Sigmoid colon (tissue), 7 donors: ENCODE results near the gene NPHP1. TPM values are rescaled to one million over a fixed set of nuclear protein-coding genes. Genes with fewer than 3 reads are reported as not detected.

Experiments
- DNase-seq: peaks from one replicate; pipeline ENCODE4 v3.0.0-alpha.2; 2019
- H3K27ac ChIP-seq, 4 donors: fragments of 200-600 bp; sonication (generic); one replicate each; pipeline ENCODE4 v1.5.1; 2016 to 2019; ENCODE audit warnings: mild to moderate bottlenecking in 1 of 4
- H3K27me3 ChIP-seq, 3 donors: fragments of 200-600 bp; sonication (generic); one replicate each; pipeline ENCODE4 v1.5.1; 2019; ENCODE audit warnings: mild to moderate bottlenecking in 1 of 3
- H3K36me3 ChIP-seq, 4 donors: fragments of 200-600 bp; sonication (generic); one replicate each; pipeline ENCODE4 v1.5.1; 2016 to 2019
- H3K4me1 ChIP-seq, 4 donors: fragments of 200-600 bp; sonication (generic); one replicate each; pipeline ENCODE4 v1.5.1; 2017 to 2019
- H3K4me3 ChIP-seq, 4 donors: fragments of 200-600 bp; sonication (generic); one replicate each; pipeline ENCODE4 v1.5.1; 2017 to 2019; ENCODE audit warnings: mild to moderate bottlenecking in 2 of 4, moderate library complexity in 1 of 4
- H3K9me3 ChIP-seq, 4 donors: fragments of 200-600 bp in 3 of 4; sonication (generic) in 3 of 4; one replicate each; pipeline versions ENCODE4 v1.5.1 to v1.6.1; 2013 to 2019
- CTCF ChIP-seq, 4 experiments: fragments of 450-650 bp in 3 of 4; fragments of 200-600 bp in 1 of 4; IDR thresholded peaks; one replicate each; pipeline ENCODE4 v1.5.1; 2016 to 2019; ENCODE audit warnings: antibody characterized with exemption in 4 of 4, mild to moderate bottlenecking in 3 of 4, moderate library complexity in 2 of 4
- EP300 ChIP-seq, 4 donors: sonication (generic); formaldehyde crosslinking; IDR thresholded peaks; one replicate each; pipeline ENCODE4 v1.6.1; 2017; ENCODE audit warnings: antibody characterized with exemption in 4 of 4
- POLR2A ChIP-seq, 2 donors: fragments of 450-650 bp; IDR thresholded peaks; one replicate each; pipeline ENCODE4 v1.6.1; 2016; ENCODE audit warnings: antibody characterized with exemption in 2 of 2, mild to moderate bottlenecking in 2 of 2, moderate library complexity in 2 of 2
- POLR2AphosphoS5 ChIP-seq, 4 donors: sonication (generic); formaldehyde crosslinking; IDR thresholded peaks; one replicate each; pipeline ENCODE4 v1.6.1; 2017; ENCODE audit warnings: antibody characterized with exemption in 4 of 4
- WGBS, 2 donors: extraction: QIAGEN DNeasy Blood & Tissue Kit; methylation state at CpG; one replicate each; pipeline ENCODE4 v1.1.7; 2013; 5-methylcytosine and 5-hydroxymethylcytosine counted together
- intact Hi-C: fragments of 100-400 bp; cut with DNase I; formaldehyde crosslinking; loops from one replicate; pipeline ENCODE4 v1.15.1; 2023
- polyA plus RNA-seq, 3 donors: library from polyadenylated mRNA; stranded (reverse); fragments of 200-250 nt; gene quantifications; one replicate each; pipeline ENCODE4 v1.2.3, GENCODE V29; 2013
- total RNA-seq, 4 donors: library from RNA; depleted of rRNA; stranded (reverse); fragments of >200 nt; gene quantifications; one replicate each; pipeline ENCODE4 v1.1.0, GENCODE V29; 2016
- donor health status: healthy with polysubstance abuse.
- donor health status: Bipolar disorder and iron deficiency.
- donor health status: healthy.

NPHP1 gene
- total and polyA plus RNA-seq, 7 donors: 0.60 to 12.5 (median 6.1) TPM

GRCh38 chr2:110149330-110150220 lies 55.2 kb downstream of the NPHP1 start:
- H3K36me3 ChIP-seq: peaks cover 0 to under 1% (median under 1%) of the 10 kb centered on the region in 4 donors
- H3K27ac ChIP-seq: no peak overlapping the region
- WGBS, 2 donors: 78 to 79% methylated on average over 6 of the region's 6 CpGs
- H3K27me3 ChIP-seq: no peaks in the 10 kb centered on the region
- TF ChIP-seq POLR2AphosphoS5 (IDR thresholded peaks at IDR 0.05) (peak in 1 of 4 donors; percentile 20), POLR2A (IDR thresholded peaks at IDR 0.05) (no peak)
- DNase-seq: no peak
- H3K9me3 ChIP-seq: no peaks in the 10 kb centered on the region
- no peak overlapping the region for H3K4me3 ChIP-seq
- no peaks in the 10 kb centered on the region for H3K4me1 ChIP-seq
- intact Hi-C loops: no loop called here

GRCh38 chr2:110146945-110147332 lies 57.9 kb downstream of the NPHP1 start:
- Histone ChIP-seq H3K27ac (no peak overlapping the region), H3K27me3 (no peaks in the 10 kb centered on the region), H3K4me1 (no peaks in the 10 kb centered on the region), H3K9me3 (no peaks in the 10 kb centered on the region), H3K4me3 (no peak overlapping the region), H3K36me3 (peaks cover 0 to 16% (median 9%) of the 10 kb centered on the region in 4 donors)
- intact Hi-C loops: no loop called here
- WGBS, 2 donors: 93 to 99% methylated on average over 2 of the region's 2 CpGs
- TF ChIP-seq POLR2AphosphoS5 (IDR thresholded peaks at IDR 0.05) (no peak), POLR2A (IDR thresholded peaks at IDR 0.05) (no peak), CTCF (IDR thresholded peaks at IDR 0.05) (no peak), EP300 (IDR thresholded peaks at IDR 0.05) (no peak)
- no peak for DNase-seq

- Histone ChIP-seq H3K36me3 (peaks cover 0 to 16% (median 9%) of the 10 kb centered on the region in 4 donors), H3K4me1 (no peaks in the 10 kb centered on the region), H3K9me3 (no peaks in the 10 kb centered on the region), H3K27ac (no peak overlapping the region), H3K27me3 (no peaks in the 10 kb centered on the region), H3K4me3 (no peak overlapping the region)
- no peak for DNase-seq
- 58 to 75% methylated on average over 2 of the region's 2 CpGs for WGBS, 2 donors
- TF ChIP-seq POLR2A (IDR thresholded peaks at IDR 0.05) (no peak), EP300 (IDR thresholded peaks at IDR 0.05) (no peak), CTCF (IDR thresholded peaks at IDR 0.05) (no peak), POLR2AphosphoS5 (IDR thresholded peaks at IDR 0.05) (no peak)
- intact Hi-C loops: no loop called here
Measured at GRCh38 chr2:110146183-110146944, 58.4 kb downstream of the NPHP1 start.

- TF ChIP-seq POLR2A (IDR thresholded peaks at IDR 0.05): no peak
- no peak for TF ChIP-seq POLR2AphosphoS5 (IDR thresholded peaks at IDR 0.05)
- no peak for TF ChIP-seq EP300 (IDR thresholded peaks at IDR 0.05)
- no peak for TF ChIP-seq CTCF (IDR thresholded peaks at IDR 0.05)
- Histone ChIP-seq H3K4me1 (no peaks in the 10 kb centered on the region), H3K4me3 (no peak overlapping the region), H3K27ac (no peak overlapping the region), H3K36me3 (peaks cover 0 to 16% (median 9%) of the 10 kb centered on the region in 4 donors), H3K27me3 (no peaks in the 10 kb centered on the region), H3K9me3 (no peaks in the 10 kb centered on the region)
- intact Hi-C loops: no loop called here
- DNase-seq: no peak
Measured at GRCh38 chr2:110143982-110144381, 60.8 kb downstream of the NPHP1 start.

- 93 to 94% methylated on average over 1 of the region's 1 CpG for WGBS, 2 donors
Measured at GRCh38 chr2:110140401-110140800, 64.4 kb downstream of the NPHP1 start.

More at GRCh38 chr2:110140401-110140800, 64.4 kb downstream of the NPHP1 start:
- Histone ChIP-seq H3K9me3 (no peaks in the 10 kb centered on the region), H3K36me3 (peaks cover 0 to 16% (median 9%) of the 10 kb centered on the region in 4 donors), H3K4me1 (no peaks in the 10 kb centered on the region), H3K27me3 (no peaks in the 10 kb centered on the region), H3K4me3 (no peak overlapping the region), H3K27ac (no peak overlapping the region)
- no peak for DNase-seq
- intact Hi-C loops: no loop called here
- TF ChIP-seq CTCF (IDR thresholded peaks at IDR 0.05): no peak
- TF ChIP-seq EP300 (IDR thresholded peaks at IDR 0.05): no peak
- no peak for TF ChIP-seq POLR2A (IDR thresholded peaks at IDR 0.05)
- TF ChIP-seq POLR2AphosphoS5 (IDR thresholded peaks at IDR 0.05): no peak
